AG04450 (cell line): ENCODE data around the gene CYP2C9. TPM values are rescaled to one million over a fixed set of nuclear protein-coding genes. Genes with fewer than 3 reads are reported as not detected.
"Not testable (repeated sequence)": the region's sequence is repeated elsewhere in the genome, so short reads cannot be mapped to it uniquely, and the experiment has no call there.

Experiments used
- CTCF ChIA-PET: fragments of 300-600, 350-600 bp; formaldehyde crosslinking; extraction: SDS; loops from one replicate; lab custom pipeline; 2022; ENCODE audit warnings: antibody characterized with exemption, inconsistent platforms; lab: Charles Lee
- POLR2A ChIA-PET: fragments of 350-600 bp; formaldehyde crosslinking; extraction: SDS; loops from one replicate; lab custom pipeline; 2021; ENCODE audit warnings: antibody characterized with exemption, inconsistent platforms; lab: Yijun Ruan, JAX
- DNase-seq: peaks from one replicate; pipeline ENCODE4 v3.0.0-alpha.2; 2011; ENCODE audit warnings: low read depth, low spot score
- H3K27ac ChIP-seq: one replicate; pipeline ENCODE4 v1.5.1; 2012; ENCODE audit warnings: low read depth, low read length, control low read depth
- H3K27me3 ChIP-seq: one replicate; pipeline ENCODE4 v1.6.0; 2012; ENCODE audit warnings: low read length; ENCODE audit not compliant: control insufficient read depth, insufficient read depth
- H3K4me3 ChIP-seq: 2 replicates; pipeline ENCODE4 v1.5.1; 2011; ENCODE audit warnings: mild to moderate bottlenecking, low read depth, low read length, control low read depth
- H3K9me3 ChIP-seq: 2 replicates; pipeline ENCODE4 v1.5.1; 2012; ENCODE audit warnings: low read length; ENCODE audit not compliant: control insufficient read depth, insufficient read depth
- polyA plus RNA-seq: library from polyadenylated mRNA; depleted of rRNA; stranded (reverse); fragments of >200 nt; gene quantifications from 2 replicates; pipeline ENCODE4 v1.2.3, GENCODE V29; 2011
- TF ChIP-seq, protein P1 (sequence below): IDR thresholded peaks from 2 replicates; pipeline ENCODE4 v1.5.1; 2011; ENCODE audit warnings: low read depth, low read length, control low read depth, inconsistent platforms

Gene CYP2C9
- polyA plus RNA-seq, 1 experiment, result not detected

DNA sequence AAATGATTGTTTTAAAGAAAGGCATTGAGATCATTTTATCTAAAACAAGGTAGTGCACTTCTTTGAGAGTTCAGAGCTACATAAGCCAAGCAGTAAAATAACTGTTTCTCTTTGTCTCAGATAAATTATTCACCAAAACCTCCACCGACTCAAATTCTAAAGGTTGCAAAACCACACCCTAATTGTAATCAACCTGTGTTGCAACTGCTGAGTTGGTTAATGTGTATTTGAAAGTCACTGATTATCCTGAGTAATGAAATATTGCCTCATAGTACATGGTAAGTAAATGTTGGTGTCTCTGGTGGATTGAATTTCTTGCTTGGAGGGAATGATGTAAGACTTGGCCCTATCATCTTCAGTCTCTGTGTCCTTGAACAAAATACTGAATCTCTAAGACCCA, 35.9 kb upstream of the CYP2C9 start:
- ChIA-PET CTCF (no interaction called here), POLR2A (no interaction called here)
- TF ChIP-seq, protein P1, sequence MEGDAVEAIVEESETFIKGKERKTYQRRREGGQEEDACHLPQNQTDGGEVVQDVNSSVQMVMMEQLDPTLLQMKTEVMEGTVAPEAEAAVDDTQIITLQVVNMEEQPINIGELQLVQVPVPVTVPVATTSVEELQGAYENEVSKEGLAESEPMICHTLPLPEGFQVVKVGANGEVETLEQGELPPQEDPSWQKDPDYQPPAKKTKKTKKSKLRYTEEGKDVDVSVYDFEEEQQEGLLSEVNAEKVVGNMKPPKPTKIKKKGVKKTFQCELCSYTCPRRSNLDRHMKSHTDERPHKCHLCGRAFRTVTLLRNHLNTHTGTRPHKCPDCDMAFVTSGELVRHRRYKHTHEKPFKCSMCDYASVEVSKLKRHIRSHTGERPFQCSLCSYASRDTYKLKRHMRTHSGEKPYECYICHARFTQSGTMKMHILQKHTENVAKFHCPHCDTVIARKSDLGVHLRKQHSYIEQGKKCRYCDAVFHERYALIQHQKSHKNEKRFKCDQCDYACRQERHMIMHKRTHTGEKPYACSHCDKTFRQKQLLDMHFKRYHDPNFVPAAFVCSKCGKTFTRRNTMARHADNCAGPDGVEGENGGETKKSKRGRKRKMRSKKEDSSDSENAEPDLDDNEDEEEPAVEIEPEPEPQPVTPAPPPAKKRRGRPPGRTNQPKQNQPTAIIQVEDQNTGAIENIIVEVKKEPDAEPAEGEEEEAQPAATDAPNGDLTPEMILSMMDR, result no peak
- Histone ChIP-seq H3K4me3 (no peak overlapping the region), H3K9me3 (peaks cover 11% of the 10 kb centered on the region; the same call in 1 of the 2 replicates), H3K27me3 (no peaks in the 10 kb centered on the region), H3K27ac (no peak overlapping the region)
- DNase-seq, result no peak

DNA sequence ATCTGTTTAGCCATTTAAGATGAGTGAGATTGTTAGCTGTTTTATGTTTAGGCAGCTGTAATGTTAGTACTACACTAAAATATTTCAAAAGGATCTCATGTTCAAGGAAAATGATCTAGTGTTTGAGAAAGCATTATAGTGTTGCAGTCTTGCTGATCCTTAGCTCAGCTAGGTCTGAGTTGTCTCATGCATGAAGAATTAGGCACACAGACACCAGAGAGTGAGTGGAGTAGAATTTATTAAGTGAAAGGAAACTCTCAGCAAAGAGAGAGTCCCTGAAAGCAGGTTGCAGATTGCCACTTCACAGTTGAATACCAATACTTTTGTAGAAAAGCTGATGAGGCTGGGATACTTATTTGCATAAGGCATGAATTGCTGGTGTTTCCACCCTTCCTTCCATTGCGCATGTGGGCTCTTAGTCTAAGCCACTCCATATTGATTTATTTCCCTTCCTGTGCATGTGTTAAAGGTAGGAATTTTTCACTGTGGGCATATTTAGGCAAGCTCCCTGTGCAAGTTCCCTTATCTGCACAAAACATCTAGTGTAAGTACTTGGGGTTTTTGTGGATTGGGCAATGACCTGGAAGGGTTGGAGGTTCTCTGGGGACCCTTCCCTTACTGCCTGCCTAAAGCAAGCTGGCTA, 33.8 kb upstream of the CYP2C9 start:
- H3K9me3 ChIP-seq, DNase-seq, H3K4me3 ChIP-seq, CTCF ChIA-PET, H3K27ac ChIP-seq, POLR2A ChIA-PET, H3K27me3 ChIP-seq: not testable (repeated sequence)

DNA sequence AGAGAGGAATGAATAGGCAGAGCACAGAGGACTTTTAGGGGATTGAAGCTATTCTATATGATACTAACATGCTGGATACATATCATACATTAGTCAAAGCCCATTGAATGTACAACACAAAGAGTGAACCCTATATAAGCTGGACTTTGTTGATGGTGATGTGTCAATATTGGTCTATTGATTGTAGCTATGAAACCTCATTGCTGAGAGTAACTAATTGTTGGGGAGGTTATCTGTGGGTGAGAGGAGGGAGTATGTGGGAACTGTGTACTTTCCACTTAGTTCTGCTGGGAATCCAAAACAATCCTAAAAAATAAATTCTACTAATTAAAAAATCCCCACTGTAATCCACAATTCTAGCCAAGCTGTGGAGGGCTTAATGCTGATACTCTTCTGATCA, 22.0 kb upstream of the CYP2C9 start:
- Histone ChIP-seq H3K9me3 (peaks cover 3% of the 10 kb centered on the region; the same call in 1 of the 2 replicates), H3K27me3 (no peaks in the 10 kb centered on the region), H3K4me3 (no peak overlapping the region), H3K27ac (no peak overlapping the region)
- TF ChIP-seq, protein P1, result no peak
- no peak for DNase-seq
- ChIA-PET CTCF (no interaction called here), POLR2A (no interaction called here)

DNA sequence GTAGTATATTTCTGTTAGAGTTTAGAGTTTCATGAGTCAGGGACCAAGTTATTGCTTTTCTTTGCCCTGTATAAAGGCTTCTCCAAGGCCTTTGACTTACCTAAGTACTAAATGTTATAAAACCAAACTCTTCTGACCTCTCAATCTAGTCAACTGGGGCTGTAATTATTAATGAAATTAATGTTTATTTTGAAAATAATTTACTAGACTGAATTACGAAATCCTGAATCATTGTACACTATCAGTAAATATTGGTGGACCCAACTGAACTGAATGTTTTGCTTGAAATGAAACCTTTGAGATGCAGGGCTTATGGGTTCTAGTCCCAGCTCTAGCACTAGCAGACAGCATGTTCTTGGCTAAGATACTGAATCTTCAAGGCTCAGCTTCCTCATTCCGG, 1.7 kb upstream of the CYP2C9 start:
- no peak overlapping the region for H3K27ac ChIP-seq
- no peaks in the 10 kb centered on the region for H3K9me3 ChIP-seq
- H3K27me3 ChIP-seq, result no peaks in the 10 kb centered on the region
- ChIA-PET CTCF (no interaction called here), POLR2A (no interaction called here)
- H3K4me3 ChIP-seq, result no peak overlapping the region
- TF ChIP-seq, protein P1, result no peak
- no peak for DNase-seq

DNA sequence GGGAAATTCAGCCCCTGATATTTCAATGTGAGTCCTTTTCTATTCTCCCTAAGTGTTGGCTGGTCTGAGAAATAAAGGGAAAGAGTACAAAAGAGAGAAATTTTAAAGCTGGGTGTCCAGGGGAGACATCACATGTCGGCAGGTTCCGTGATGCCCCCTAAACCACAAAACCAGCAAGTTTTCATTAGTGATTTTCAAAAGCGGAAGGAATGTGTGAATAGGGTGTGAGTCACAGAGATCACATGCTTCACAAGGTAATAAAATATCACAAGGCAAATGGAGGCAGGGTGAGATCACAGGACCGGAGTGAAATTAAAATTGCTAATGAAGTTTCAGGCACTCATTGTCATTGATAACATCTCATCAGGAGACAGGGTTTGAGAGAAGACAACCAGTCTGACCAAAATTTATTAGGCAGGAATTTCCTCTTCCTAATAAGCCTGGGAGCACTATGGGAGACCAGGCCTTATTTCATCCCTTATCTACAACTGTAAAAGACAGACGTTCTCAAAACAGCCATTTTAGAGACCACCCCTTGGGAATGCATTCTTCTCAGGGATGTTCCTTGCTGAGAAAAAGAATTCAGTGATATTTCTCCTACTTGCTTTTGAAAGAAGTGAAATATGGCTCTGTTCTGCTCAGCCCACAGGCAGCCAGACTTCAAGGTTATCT, 5.1 kb downstream of the CYP2C9 start:
- H3K27me3 ChIP-seq, H3K9me3 ChIP-seq, POLR2A ChIA-PET, DNase-seq, CTCF ChIA-PET, H3K27ac ChIP-seq, H3K4me3 ChIP-seq: not testable (repeated sequence)

DNA sequence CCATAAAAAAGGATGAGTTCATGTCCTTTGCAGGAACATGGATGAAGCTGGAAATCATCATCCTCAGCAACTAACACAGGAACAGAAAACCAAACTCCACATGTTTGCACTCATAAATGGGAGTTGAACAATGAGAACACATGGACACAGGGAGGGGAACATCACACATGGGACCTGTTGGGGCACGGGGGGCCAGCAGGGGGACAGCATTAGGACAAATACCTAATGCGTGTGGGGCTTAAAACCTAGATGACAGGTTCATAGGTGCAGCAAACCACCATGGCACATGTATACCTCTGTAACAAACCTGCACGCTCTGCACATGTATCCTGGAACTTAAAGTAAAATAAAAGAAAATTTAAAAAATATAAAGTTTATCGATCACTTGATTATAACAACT, 7.7 kb downstream of the CYP2C9 start:
- H3K4me3 ChIP-seq, DNase-seq, H3K27ac ChIP-seq, H3K27me3 ChIP-seq, CTCF ChIA-PET, POLR2A ChIA-PET, H3K9me3 ChIP-seq: not testable (repeated sequence)
